GM18870 (cell line): ENCODE data around the gene ZNF101.

Experiments used
- ATAC-seq: cut with Tn5 transposase; IDR thresholded peaks from one replicate; pipeline ENCODE4 v1.9.1; 2021; ENCODE audit warnings: moderate library complexity; ENCODE audit not compliant: unreplicated experiment

ZNF101 gene

GRCh38 chr19:19668230-19669012, at the start of gene ZNF101:
Gene ZNF101, plus strand, starts transcription at chr19:19668839. Its CDS starts 125 bp downstream, at chr19:19668964.
- peak; percentile 59 for ATAC-seq

GRCh38 chr19:19619181-19619848, 49.3 kb upstream of the ZNF101 start:
- no peak for ATAC-seq

GRCh38 chr19:19619849-19620210, 48.8 kb upstream of the ZNF101 start:
- no peak for ATAC-seq

- ATAC-seq = no peak
Measured at GRCh38 chr19:19623383-19623782, 45.3 kb upstream of the ZNF101 start.

GRCh38 chr19:19624032-19624570, 44.5 kb upstream of the ZNF101 start:
- ATAC-seq = no peak

- ATAC-seq = no peak
Measured at GRCh38 chr19:19626516-19627472, 41.8 kb upstream of the ZNF101 start.

- ATAC-seq = no peak
Measured at GRCh38 chr19:19627621-19628500, 40.8 kb upstream of the ZNF101 start, which contains the start of gene LPAR2. Gene LPAR2, minus strand, starts transcription at chr19:19628220. Its CDS starts 945 bp downstream, at chr19:19627275.

GRCh38 chr19:19628501-19629134, 40.0 kb upstream of the ZNF101 start:
- no peak for ATAC-seq

GRCh38 chr19:19630062-19630414, 38.6 kb upstream of the ZNF101 start:
- ATAC-seq = no peak

- no peak for ATAC-seq
Measured at GRCh38 chr19:19630426-19630825, 38.2 kb upstream of the ZNF101 start.

GRCh38 chr19:19631346-19631745, 37.3 kb upstream of the ZNF101 start:
- ATAC-seq = no peak

- no peak for ATAC-seq
Measured at GRCh38 chr19:19632661-19633060, 36.0 kb upstream of the ZNF101 start.

- ATAC-seq = no peak
Measured at GRCh38 chr19:19633711-19634515, 34.7 kb upstream of the ZNF101 start.

GRCh38 chr19:19634516-19635312, 33.9 kb upstream of the ZNF101 start:
- ATAC-seq = no peak

GRCh38 chr19:19635313-19635702, 33.3 kb upstream of the ZNF101 start:
- ATAC-seq = no peak

- ATAC-seq = no peak
Measured at GRCh38 chr19:19636573-19637185, 32.0 kb upstream of the ZNF101 start.

GRCh38 chr19:19637186-19637522, 31.5 kb upstream of the ZNF101 start:
- ATAC-seq = no peak
